SK-N-MC (cell line): ENCODE data around the gene CAND1.

Source experiments
- EZH2 ChIP-seq: fragments of 200-600 bp; sonication (generic); IDR thresholded peaks from one replicate; pipeline ENCODE4 v1.6.1; 2017; ENCODE audit warnings: antibody characterized with exemption
- POLR2AphosphoS5 ChIP-seq: IDR thresholded peaks from 2 replicates; pipeline ENCODE4 v1.6.1; 2012; ENCODE audit warnings: mild to moderate bottlenecking, low read depth, low read length, borderline replicate concordance

- TF ChIP-seq POLR2AphosphoS5: no peak
- no peak for TF ChIP-seq EZH2
Measured at GRCh38 chr12:67326637-67327036, 57.5 kb downstream of the CAND1 start.
